Measurements from ENCODE around the gene COX10. TPM values are rescaled to one million over a fixed set of nuclear protein-coding genes. Genes with fewer than 3 reads are reported as not detected.

Gene COX10
- total RNA-seq, 2 experiments from 2014 or later: 26.0 to 28.6 TPM

- intact Hi-C loops (cut with micrococcal nuclease): no loop called here
- no peaks in the 10 kb centered on the region for H3K9me3 Mint-ChIP-seq
- no peak overlapping the region for H3K27ac Mint-ChIP-seq
- POLR2A ChIA-PET: no interaction called here
- ATAC-seq (no peak), DNase-seq (no peak)
- H3K36me3 Mint-ChIP-seq (ENCODE audit: low read depth): peaks cover 27% of the 10 kb centered on the region
- H3K27me3 Mint-ChIP-seq: no peaks in the 10 kb centered on the region
- CTCF ChIA-PET: interaction anchor here (0.6 to 2.4 kb wide), 7 partner anchors 9 to 714 kb away, joined by 3 to 15 read pairs (median 4); partner anchors contain the start of gene HS3ST3B1
- H3K4me1 Mint-ChIP-seq (ENCODE audit: low read depth): peaks cover 15% of the 10 kb centered on the region
- TF ChIP-seq, protein P1, sequence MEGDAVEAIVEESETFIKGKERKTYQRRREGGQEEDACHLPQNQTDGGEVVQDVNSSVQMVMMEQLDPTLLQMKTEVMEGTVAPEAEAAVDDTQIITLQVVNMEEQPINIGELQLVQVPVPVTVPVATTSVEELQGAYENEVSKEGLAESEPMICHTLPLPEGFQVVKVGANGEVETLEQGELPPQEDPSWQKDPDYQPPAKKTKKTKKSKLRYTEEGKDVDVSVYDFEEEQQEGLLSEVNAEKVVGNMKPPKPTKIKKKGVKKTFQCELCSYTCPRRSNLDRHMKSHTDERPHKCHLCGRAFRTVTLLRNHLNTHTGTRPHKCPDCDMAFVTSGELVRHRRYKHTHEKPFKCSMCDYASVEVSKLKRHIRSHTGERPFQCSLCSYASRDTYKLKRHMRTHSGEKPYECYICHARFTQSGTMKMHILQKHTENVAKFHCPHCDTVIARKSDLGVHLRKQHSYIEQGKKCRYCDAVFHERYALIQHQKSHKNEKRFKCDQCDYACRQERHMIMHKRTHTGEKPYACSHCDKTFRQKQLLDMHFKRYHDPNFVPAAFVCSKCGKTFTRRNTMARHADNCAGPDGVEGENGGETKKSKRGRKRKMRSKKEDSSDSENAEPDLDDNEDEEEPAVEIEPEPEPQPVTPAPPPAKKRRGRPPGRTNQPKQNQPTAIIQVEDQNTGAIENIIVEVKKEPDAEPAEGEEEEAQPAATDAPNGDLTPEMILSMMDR (IDR thresholded peaks at IDR 0.05): no peak
- H3K4me3 Mint-ChIP-seq: no peak overlapping the region
Measured at GRCh38 chr17:14212401-14212800, 143.1 kb downstream of the COX10 start.

DNA sequence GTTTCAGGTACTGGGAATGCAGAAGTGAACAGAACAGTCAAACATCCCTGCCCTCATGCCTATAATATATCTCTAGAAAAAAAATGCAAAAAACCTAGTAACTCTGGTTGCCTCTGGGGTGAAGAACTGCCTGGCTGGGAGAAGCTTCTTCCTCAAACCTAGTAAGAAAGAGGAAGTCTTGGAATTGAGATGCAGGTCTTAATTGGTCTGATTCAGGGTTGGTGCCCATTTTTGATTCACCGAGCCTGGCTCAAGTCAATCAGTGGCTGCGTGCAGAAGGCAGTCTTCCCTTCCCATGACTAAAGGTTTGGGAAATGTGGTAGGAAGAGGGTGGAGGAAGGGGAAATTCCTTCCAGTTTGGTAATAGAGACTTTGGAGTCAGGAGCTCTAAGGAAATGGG is 145.0 kb downstream of the COX10 start:
- no peak for ATAC-seq
- TF ChIP-seq, protein P1 (IDR thresholded peaks at IDR 0.05): no peak
- ChIA-PET CTCF (interaction anchor here (0.9 to 1.0 kb wide), 2 partner anchors 12 to 712 kb away, joined by 3 read pairs; no protein-coding TSS in a partner anchor), POLR2A (no interaction called here)
- Mint-ChIP-seq H3K4me3 (no peak overlapping the region), H3K27me3 (no peaks in the 10 kb centered on the region), H3K9me3 (no peaks in the 10 kb centered on the region), H3K4me1 (ENCODE audit: low read depth) (peaks cover 13% of the 10 kb centered on the region), H3K27ac (no peak overlapping the region), H3K36me3 (ENCODE audit: low read depth) (peaks cover 15% of the 10 kb centered on the region)
- intact Hi-C loops (cut with micrococcal nuclease): no loop called here
- no peak for DNase-seq

DNA sequence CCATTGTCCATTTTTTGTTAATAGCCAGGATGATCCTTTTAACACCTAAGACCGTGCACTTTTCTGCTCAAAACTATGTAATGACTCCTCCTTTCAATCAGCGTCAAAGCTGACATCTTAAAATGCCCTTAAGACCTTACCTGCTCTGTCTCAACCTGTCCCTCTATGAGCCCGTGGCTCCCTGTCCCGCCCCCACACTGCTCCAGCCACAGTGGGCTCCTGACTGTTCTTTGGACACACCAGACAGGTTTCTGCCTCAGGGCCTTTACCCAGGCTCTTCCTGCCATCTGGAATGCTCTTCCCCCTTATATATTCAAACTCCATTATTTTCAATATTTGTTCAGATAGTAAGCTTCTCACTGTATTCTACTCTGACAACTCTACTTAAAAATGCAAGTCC is 153.3 kb downstream of the COX10 start:
- no peaks in the 10 kb centered on the region for H3K9me3 Mint-ChIP-seq
- ATAC-seq (no peak), DNase-seq (no peak)
- TF ChIP-seq, protein P1 (IDR thresholded peaks at IDR 0.05): no peak
- no peak overlapping the region for H3K4me3 Mint-ChIP-seq
- intact Hi-C loops (cut with micrococcal nuclease): no loop called here
- no peak overlapping the region for H3K27ac Mint-ChIP-seq
- POLR2A ChIA-PET: interaction anchor here (0.7 kb wide), 1 partner anchor 55 kb away, joined by 3 read pairs; no protein-coding TSS in a partner anchor
- no peaks in the 10 kb centered on the region for H3K4me1 Mint-ChIP-seq (ENCODE audit: low read depth)
- no peaks in the 10 kb centered on the region for H3K36me3 Mint-ChIP-seq (ENCODE audit: low read depth)
- no peaks in the 10 kb centered on the region for H3K27me3 Mint-ChIP-seq
- CTCF ChIA-PET: no interaction called here

DNA sequence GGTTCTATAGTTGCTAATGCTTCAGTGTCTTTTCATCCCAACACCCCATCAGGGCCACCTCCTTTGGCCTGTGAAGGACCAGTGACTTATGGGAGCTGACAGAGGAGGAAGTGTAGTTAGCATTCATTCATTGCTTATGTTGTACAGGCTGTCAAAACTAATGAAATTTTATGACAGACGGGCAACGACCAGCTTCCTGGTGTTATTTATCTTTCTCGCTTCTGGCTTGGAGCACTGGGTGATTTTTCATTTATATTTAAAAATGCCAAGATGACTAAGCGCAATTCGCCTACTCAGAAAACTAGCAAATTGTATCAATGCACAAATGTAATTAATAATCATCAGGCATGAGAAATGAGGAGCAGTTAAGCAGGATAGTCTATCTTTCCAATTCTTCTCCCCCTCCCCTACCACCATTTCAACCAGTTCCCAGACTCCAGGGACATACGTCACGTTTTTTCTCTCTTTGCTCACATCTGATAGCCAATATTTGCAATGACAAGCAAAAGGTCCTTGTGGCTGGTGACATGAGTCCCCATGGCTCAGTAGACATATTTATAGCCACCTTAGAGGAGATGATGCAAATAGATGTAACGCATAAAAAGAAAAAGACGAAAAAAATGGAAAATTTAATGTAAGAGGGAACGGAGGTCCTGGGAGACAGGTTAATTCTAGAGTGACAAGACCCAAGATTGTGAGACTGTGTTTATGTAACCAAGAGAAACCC is 156.1 kb downstream of the COX10 start:
- DNase-seq: no peak
- no peaks in the 10 kb centered on the region for H3K9me3 Mint-ChIP-seq
- intact Hi-C loops (cut with micrococcal nuclease): no loop called here
- H3K27ac Mint-ChIP-seq: no peak overlapping the region
- no peak overlapping the region for H3K4me3 Mint-ChIP-seq
- H3K27me3 Mint-ChIP-seq: no peaks in the 10 kb centered on the region
- ChIA-PET CTCF (interaction anchor here (1.1 kb wide), 1 partner anchor 22 kb away, joined by 3 read pairs; no protein-coding TSS in a partner anchor), POLR2A (no interaction called here)
- no peaks in the 10 kb centered on the region for H3K4me1 Mint-ChIP-seq (ENCODE audit: low read depth)
- H3K36me3 Mint-ChIP-seq (ENCODE audit: low read depth): no peaks in the 10 kb centered on the region
- TF ChIP-seq, protein P1 (IDR thresholded peaks at IDR 0.05): no peak
- ATAC-seq: no peak

GRCh38 chr17:14227052-14227451 is 157.7 kb downstream of the COX10 start:
- DNase-seq: no peak
- intact Hi-C loops (cut with micrococcal nuclease): no loop called here
- no peaks in the 10 kb centered on the region for H3K36me3 Mint-ChIP-seq (ENCODE audit: low read depth)
- ChIA-PET POLR2A (no interaction called here), CTCF (no interaction called here)
- H3K27ac Mint-ChIP-seq: no peak overlapping the region
- no peaks in the 10 kb centered on the region for H3K4me1 Mint-ChIP-seq (ENCODE audit: low read depth)
- H3K4me3 Mint-ChIP-seq: no peak overlapping the region
- no peaks in the 10 kb centered on the region for H3K27me3 Mint-ChIP-seq
- peaks cover 3% of the 10 kb centered on the region for H3K9me3 Mint-ChIP-seq
- TF ChIP-seq, protein P1 (IDR thresholded peaks at IDR 0.05): no peak
- no peak for ATAC-seq

Data from activated CD8-positive, alpha-beta T cell treated with anti-CD3 and anti-CD28 coated beads for 36 hours (primary cell).